ENCODE measurements around the gene MCEE. TPM values are rescaled to one million over a fixed set of nuclear protein-coding genes. Genes with fewer than 3 reads are reported as not detected.

MCEE gene
- total RNA-seq, result 6.8 and 7.0 TPM in 2 replicates

GRCh38 chr2:71130152-71130904 is at the start of gene MCEE, which contains the start of gene MPHOSPH10:
MCEE (minus strand) TSS chr2:71130229; CDS start chr2:71130219, 10 bp downstream.
MPHOSPH10 (plus strand) TSS chr2:71130634; CDS start chr2:71130666, 32 bp downstream.

GRCh38 chr2:71068218-71069035 is 61.6 kb downstream of the MCEE start, which contains the start of gene NAGK:
NAGK (plus strand) TSS chr2:71068648; CDS start chr2:71068684, 36 bp downstream.

Other genes starting within 250 kb of the MCEE start
- gene VAX2, start 229.7 kb downstream of the MCEE start, total RNA-seq, result 0.14 and 0.23 TPM in 2 replicates
- gene ATP6V1B1, start 194.3 kb downstream of the MCEE start, total RNA-seq, result not detected in 2 replicates
- 0.28 TPM in 1 of 2 replicates, not detected in the other for gene ANKRD53, start 151.6 kb downstream of the MCEE start, total RNA-seq
- 20.3 and 31.9 TPM in 2 replicates for gene TEX261, start 135.4 kb downstream of the MCEE start, total RNA-seq
- 94.1 and 102 TPM in 2 replicates for gene NAGK, start 61.6 kb downstream of the MCEE start, total RNA-seq
- gene MPHOSPH10, start 405 bp upstream of the MCEE start, total RNA-seq, result 16.6 and 23.3 TPM in 2 replicates
- gene PAIP2B, start 96.9 kb upstream of the MCEE start, total RNA-seq, result 5.0 and 5.9 TPM in 2 replicates
- 36.4 and 55.8 TPM in 2 replicates for gene ZNF638, start 201.6 kb upstream of the MCEE start, total RNA-seq